PC-3 (cell line): ENCODE measurements around the gene ELK3. TPM values are rescaled to one million over a fixed set of nuclear protein-coding genes. Genes with fewer than 3 reads are reported as not detected.

ENCODE experiments used
- ATAC-seq: fragments of 200-7000 bp; cut with Tn5 transposase; 2 replicates; pipeline ENCODE4 v1.9.1; 2020; ENCODE audit warnings: mild to moderate bottlenecking, moderate library complexity
- Bru-seq: library from RNA; stranded (reverse); fragments of 400-500 nt; gene quantifications from one replicate; lab custom pipeline; 2021; lab: Mats Ljungman, UMichigan
- BruChase-seq, 2 experiments: library from RNA; stranded (reverse); fragments of 400-500 nt; gene quantifications; one replicate each; lab custom pipeline; 2021; lab: Mats Ljungman, UMichigan
- BruUV-seq: library from RNA; stranded (reverse); fragments of 400-500 nt; replicated peaks from 2 replicates; lab custom pipeline; 2021; lab: Mats Ljungman, UMichigan
- CTCF ChIA-PET: fragments of 300-600 bp; sonication (Branson Sonifier 250); formaldehyde crosslinking; loops from one replicate; lab custom pipeline; 2022; ENCODE audit warnings: antibody characterized with exemption; lab: Charles Lee
- POLR2A ChIA-PET: fragments of 300-600 bp; sonication (Branson Sonifier 250); formaldehyde crosslinking; loops from one replicate; lab custom pipeline; 2022; ENCODE audit warnings: antibody characterized with exemption; ENCODE audit not compliant: unreplicated experiment; lab: Charles Lee
- DNase-seq: peaks from one replicate; pipeline ENCODE4 v3.0.0-alpha.2; 2015
- H2AFZ ChIP-seq: fragments of 300-600 bp; sonication (generic); 2 replicates; pipeline ENCODE4 v1.6.0; 2016; ENCODE audit warnings: antibody characterized with exemption, low read length
- H3F3A ChIP-seq: fragments of 300-600 bp; sonication (generic); one replicate; pipeline ENCODE4 v1.6.0; 2017; ENCODE audit warnings: antibody characterized with exemption, low read length, control low read depth, mild to moderate bottlenecking; ENCODE audit not compliant: unreplicated experiment
- H3K27ac ChIP-seq: fragments of 300-600 bp; sonication (generic); 2 replicates; pipeline ENCODE4 v1.5.1; 2016; ENCODE audit warnings: mild to moderate bottlenecking, low read length
- H3K27me3 ChIP-seq: fragments of 300-600 bp; sonication (generic); 2 replicates; pipeline ENCODE4 v1.6.1; 2016; ENCODE audit warnings: low read length, mixed read lengths
- H3K36me3 ChIP-seq: fragments of 300-600 bp; sonication (generic); 2 replicates; pipeline ENCODE4 v1.6.1; 2016; ENCODE audit warnings: low read depth, mixed run types, low read length, mixed read lengths
- H3K4me1 ChIP-seq: fragments of 300-600 bp; sonication (generic); 2 replicates; pipeline ENCODE4 v1.5.1; 2016; ENCODE audit warnings: low read length; ENCODE audit not compliant: insufficient read depth
- H3K4me2 ChIP-seq: fragments of 300-600 bp; sonication (generic); 2 replicates; pipeline ENCODE4 v1.6.0; 2016; ENCODE audit warnings: low read length
- H3K4me3 ChIP-seq: fragments of 300-600 bp; sonication (generic); 2 replicates; pipeline ENCODE4 v1.5.1; 2016; ENCODE audit warnings: mild to moderate bottlenecking, low read length, mixed read lengths
- H3K79me2 ChIP-seq: fragments of 300-600 bp; sonication (generic); 2 replicates; pipeline ENCODE4 v1.6.1; 2017; ENCODE audit warnings: low read length, mixed read lengths
- H3K9ac ChIP-seq: fragments of 300-600 bp; sonication (generic); 2 replicates; pipeline ENCODE4 v1.6.0; 2016; ENCODE audit warnings: mild to moderate bottlenecking, low read length
- H3K9me2 ChIP-seq: fragments of 300-600 bp; sonication (generic); replicated peaks from 2 replicates; pipeline ENCODE4 v1.6.1; 2016; ENCODE audit warnings: mixed run types, low read length, mixed read lengths
- H3K9me3 ChIP-seq: fragments of 300-600 bp; sonication (generic); 2 replicates; pipeline ENCODE4 v1.6.1; 2016; ENCODE audit warnings: low read length, mixed read lengths
- H4K20me1 ChIP-seq: fragments of 300-600 bp; sonication (generic); 2 replicates; pipeline ENCODE4 v1.6.1; 2016; ENCODE audit warnings: low read length, mixed read lengths
- CTCF ChIP-seq: fragments of 300-600 bp; sonication (generic); conservative IDR thresholded peaks from 2 replicates; pipeline ENCODE4 v1.5.1; 2017; ENCODE audit warnings: antibody characterized with exemption, low read depth, mild to moderate bottlenecking, low read length
- EZH2 ChIP-seq: fragments of 300-600 bp; sonication (generic); IDR thresholded peaks from one replicate; pipeline ENCODE4 v1.6.1; 2017; ENCODE audit warnings: antibody characterized with exemption, mild to moderate bottlenecking, low read length; ENCODE audit not compliant: unreplicated experiment
- EZH2phosphoT487 ChIP-seq: fragments of 300-600 bp; sonication (generic); IDR thresholded peaks from 2 replicates; pipeline ENCODE4 v1.6.1; 2018; ENCODE audit warnings: mild to moderate bottlenecking, antibody characterized with exemption, low read length, borderline replicate concordance
- intact Hi-C: fragments of 100-400 bp; cut with micrococcal nuclease; formaldehyde crosslinking; loops from 2 replicates; pipeline ENCODE4 v1.9.0; 2023
- long read RNA-seq: library from polyadenylated mRNA; unstranded; transcript quantifications from one replicate; pipeline ENCODE4 v2.0.0, GENCODE V29; 2021; ENCODE audit not compliant: unreplicated experiment
- total RNA-seq: library from RNA; depleted of rRNA; stranded (reverse); fragments of >200 nt; gene quantifications from 2 replicates; pipeline ENCODE4 v1.2.3, GENCODE V29; 2014; rRNA removed

ELK3 gene
- total RNA-seq (16.2 and 16.9 TPM in 2 replicates), Bru-seq, nascent RNA (percentile 73 among the genes with signal in this experiment), BruChase-seq, experiment 1, labeled RNA remaining after a 6-hour chase (percentile 65 among the genes with signal in this experiment), BruChase-seq, experiment 2, labeled RNA remaining after a 2-hour chase (percentile 58 among the genes with signal in this experiment)
- long read RNA-seq, full-length matches to known transcripts = 20 of 34 reads
- long read RNA-seq, partial matches to known transcripts = 9 of 34 reads
- long read RNA-seq, other reads (novel, unspliced or antisense) = 5 of 34 reads

DNA sequence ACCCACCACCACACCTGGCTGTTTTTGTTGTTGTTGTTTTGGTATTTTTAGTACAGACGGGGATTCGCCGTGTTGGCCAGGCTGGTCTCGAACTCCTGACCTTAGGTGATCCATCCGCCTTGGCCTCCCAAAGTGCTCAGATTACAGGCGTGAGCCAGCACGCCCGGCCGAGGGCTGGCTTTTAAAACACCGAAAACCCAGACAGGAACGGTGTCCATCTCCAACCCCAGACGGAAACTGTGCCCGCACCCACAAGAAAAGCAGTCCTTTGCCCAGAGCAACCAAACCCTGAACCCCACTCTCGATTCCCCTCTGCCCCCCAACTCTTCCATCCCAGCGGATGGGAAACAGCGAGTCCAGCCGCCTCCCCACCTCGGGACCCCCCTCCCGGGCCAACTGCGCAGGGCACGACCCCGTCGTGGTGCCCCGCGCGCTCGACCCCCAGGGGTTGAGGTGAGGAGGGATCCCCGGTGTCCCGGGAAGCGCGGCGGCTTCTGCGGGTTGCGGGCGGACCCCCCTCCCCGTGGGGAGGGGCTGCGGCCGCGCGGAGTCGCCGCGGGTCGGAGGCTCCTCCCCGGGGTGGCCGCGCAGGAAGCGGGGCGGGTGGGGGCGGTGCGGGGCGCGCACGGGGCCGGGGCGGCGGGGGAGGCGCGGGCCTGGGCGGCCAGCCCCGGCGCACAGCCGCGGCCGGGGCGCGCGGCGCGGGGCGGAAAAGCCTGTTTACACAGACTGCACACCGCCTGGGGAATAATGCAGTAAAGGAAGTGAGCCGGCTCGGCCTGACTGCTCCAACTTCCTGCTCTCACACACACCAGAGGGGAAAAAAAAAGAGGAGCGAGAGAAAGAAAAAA, at the start of gene ELK3:
TSS of gene ELK3 (plus strand) at position 651 of the 851 bp plus-strand sequence.
- DNase-seq (peak; percentile 74), ATAC-seq (peak; percentile 61)
- Histone ChIP-seq H3F3A (peaks cover 18% of the 10 kb centered on the region), H3K79me2 (peaks cover 29% of the 10 kb centered on the region), H3K27ac (peak within 1 kb of the TSS; percentile 98), H3K27me3 (no peaks in the 10 kb centered on the region), H3K36me3 (no peaks in the 10 kb centered on the region), H3K4me2 (peak within 1 kb of the TSS; percentile 98), H4K20me1 (no peaks in the 10 kb centered on the region), H2AFZ (peak within 1 kb of the TSS; percentile 91), H3K4me3 (peak within 1 kb of the TSS; percentile 96), H3K9me3 (no peaks in the 10 kb centered on the region), H3K9me2 (no peaks in the 10 kb centered on the region), H3K9ac (peak within 1 kb of the TSS; percentile 86), H3K4me1 (peaks cover 25% of the 10 kb centered on the region)
- CTCF ChIA-PET = interaction anchor here (0.6 kb wide), 1 partner anchor 26 kb away, joined by 3 read pairs; no protein-coding TSS in a partner anchor
- intact Hi-C loops = no loop called here
- TF ChIP-seq EZH2 (no peak), CTCF (no peak)
- BruUV-seq = no TSS peak
- POLR2A ChIA-PET = no interaction called here

DNA sequence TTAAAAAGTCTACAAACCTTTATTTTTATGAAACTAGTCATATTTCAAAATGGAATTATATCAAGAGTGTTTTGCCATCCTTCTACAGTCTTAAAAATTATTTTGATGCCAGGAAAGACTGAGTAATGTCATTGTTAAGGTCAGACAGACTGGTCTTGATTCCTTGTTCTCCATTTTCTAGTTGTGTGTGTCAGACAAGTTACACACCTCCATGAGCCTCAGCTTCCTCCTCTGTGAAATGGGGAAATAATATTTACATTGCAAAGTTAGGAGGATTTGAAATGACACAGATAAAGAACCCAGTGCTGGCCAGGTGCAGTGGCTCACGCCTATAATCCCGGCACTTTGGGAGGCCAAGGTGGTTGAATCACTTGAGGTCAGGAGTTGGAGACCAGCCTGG, 47.4 kb upstream of the ELK3 start:
- Histone ChIP-seq H3K27ac (no peak overlapping the region), H3K27me3 (no peaks in the 10 kb centered on the region), H3K9me2 (no peaks in the 10 kb centered on the region), H2AFZ (no peak overlapping the region), H4K20me1 (no peaks in the 10 kb centered on the region), H3F3A (no peaks in the 10 kb centered on the region), H3K79me2 (no peaks in the 10 kb centered on the region), H3K9ac (no peak overlapping the region), H3K4me2 (no peak overlapping the region), H3K9me3 (no peaks in the 10 kb centered on the region), H3K4me1 (no peaks in the 10 kb centered on the region), H3K36me3 (no peaks in the 10 kb centered on the region), H3K4me3 (no peak overlapping the region)
- no TSS peak for BruUV-seq
- DNase-seq (no peak), ATAC-seq (no peak)
- CTCF ChIA-PET = no interaction called here
- TF ChIP-seq CTCF (no peak), EZH2 (no peak), EZH2phosphoT487 (no peak)
- POLR2A ChIA-PET = no interaction called here
- intact Hi-C loops = no loop called here
